Neutrophil (primary cell): Measurements from ENCODE around the gene AKT1S1.
A peak's percentile ranks its signal among the peaks of the same experiment; 100 is the strongest.

Source experiments
- H3K27ac ChIP-seq: fragments of 200-600 bp; sonication (generic); 2 replicates; pipeline ENCODE4 v1.5.1; 2016; ENCODE audit warnings: mild to moderate bottlenecking, moderate library complexity
- H3K27me3 ChIP-seq: fragments of 200-600 bp; sonication (generic); 2 replicates; pipeline ENCODE4 v1.6.0; 2016; ENCODE audit warnings: mild to moderate bottlenecking
- H3K36me3 ChIP-seq: fragments of 200-600 bp; sonication (generic); 2 replicates; pipeline ENCODE4 v1.5.1; 2017
- H3K4me1 ChIP-seq, 2 experiments: fragments of 200-600 bp in 1 of 2; sonication (generic) in 1 of 2; 1 replicate in 1 of 2; 2 replicates in 1 of 2; pipeline versions ENCODE4 v1.5.1 to v1.6.1; 2013 to 2016; ENCODE audit warnings: low read depth in 1 of 2, low read length in 1 of 2, mild to moderate bottlenecking in 1 of 2, moderate library complexity in 1 of 2; ENCODE audit not compliant: control insufficient read depth in 1 of 2, insufficient read depth in 1 of 2
- H3K4me3 ChIP-seq, 2 experiments: fragments of 200-600 bp in 1 of 2; sonication (generic) in 1 of 2; 1 replicate in 1 of 2; 2 replicates in 1 of 2; pipeline ENCODE4 v1.5.1; 2013 to 2016; ENCODE audit warnings: low read depth in 1 of 2, low read length in 1 of 2, mild to moderate bottlenecking in 1 of 2, moderate library complexity in 1 of 2
- H3K9me3 ChIP-seq: fragments of 200-600 bp; sonication (generic); 2 replicates; pipeline ENCODE4 v1.5.1; 2016
- CTCF ChIP-seq: fragments of 200-600 bp; sonication (generic); IDR thresholded peaks from 2 replicates; pipeline ENCODE4 v1.5.1; 2016; ENCODE audit warnings: antibody characterized with exemption

AKT1S1 gene

DNA sequence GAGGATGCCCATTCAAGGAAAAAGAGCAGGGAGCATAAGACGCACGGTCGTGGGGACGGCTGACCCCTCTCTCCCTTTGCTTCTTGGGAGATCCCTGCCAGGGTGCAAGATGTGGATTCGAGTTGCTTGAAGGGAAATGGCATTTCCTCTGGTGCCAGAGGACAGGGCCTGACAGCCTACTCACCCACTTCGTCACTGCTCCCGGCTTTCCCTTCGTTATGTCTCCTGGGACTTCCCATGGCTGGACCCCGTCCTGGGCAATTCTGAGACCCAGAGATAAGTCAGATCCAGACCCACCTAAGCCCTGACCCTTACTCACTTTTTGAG is 1.6 kb upstream of the AKT1S1 start:
- Histone ChIP-seq H3K4me3 (no peak overlapping the region), H3K9me3 (no peaks in the 10 kb centered on the region), H3K27ac (peak overlapping the region; percentile 95), H3K27me3 (no peaks in the 10 kb centered on the region), H3K36me3 (peaks cover 37% of the 10 kb centered on the region), H3K4me1 (peaks cover 21 to 23% of the 10 kb centered on the region in 2 experiments)
- no peak for TF ChIP-seq CTCF

DNA sequence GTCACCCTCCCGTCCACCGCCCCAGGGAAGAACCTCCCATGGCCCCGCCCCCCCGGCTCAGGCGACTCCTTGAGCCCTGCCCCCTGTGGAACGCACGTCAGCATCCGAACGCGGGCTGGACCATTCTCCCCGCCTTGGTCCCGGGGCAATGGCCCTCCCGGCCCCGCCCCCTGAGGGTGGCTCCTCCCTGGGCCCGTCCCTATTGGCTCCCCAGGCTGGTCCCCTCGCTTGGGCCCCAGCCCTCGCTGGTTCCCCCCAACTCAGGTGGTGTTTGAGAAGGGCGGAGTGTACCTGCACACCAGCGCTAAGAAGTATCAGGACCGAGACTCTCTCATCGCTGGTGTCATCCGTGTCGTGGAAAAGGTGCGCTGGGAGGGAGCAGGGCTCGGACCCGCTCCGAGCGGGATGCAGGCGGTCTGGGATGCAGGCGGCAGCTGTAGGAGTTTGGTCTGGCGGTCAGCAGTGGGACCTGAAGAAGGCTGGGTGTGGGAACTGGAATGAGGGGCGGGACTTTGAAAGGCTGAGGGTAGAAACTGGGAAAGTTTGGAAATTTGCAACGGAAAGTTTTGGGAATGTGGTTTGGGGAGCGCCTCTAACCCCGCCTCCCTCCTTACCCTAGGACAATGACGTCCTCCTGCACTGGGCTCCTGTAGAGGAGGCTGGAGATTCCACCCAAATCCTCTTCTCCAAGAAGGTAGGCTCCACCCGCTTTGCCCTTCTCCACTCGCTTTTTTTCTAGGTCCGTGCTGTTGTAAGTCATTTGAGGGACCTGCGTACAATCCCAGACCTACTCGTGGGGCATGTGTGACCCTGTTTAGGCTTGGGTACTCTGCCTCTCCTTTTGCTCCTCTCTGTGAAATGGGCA is 956 bp upstream of the AKT1S1 start:
- H3K27ac ChIP-seq, result peak overlapping the region; percentile 95
- H3K4me3 ChIP-seq, result peak overlapping the region; percentile 99
- H3K4me1 ChIP-seq, result peaks cover 21 to 23% of the 10 kb centered on the region in 2 experiments
- no peaks in the 10 kb centered on the region for H3K9me3 ChIP-seq
- peaks cover 31% of the 10 kb centered on the region for H3K36me3 ChIP-seq
- TF ChIP-seq CTCF, result no peak
- no peaks in the 10 kb centered on the region for H3K27me3 ChIP-seq

DNA sequence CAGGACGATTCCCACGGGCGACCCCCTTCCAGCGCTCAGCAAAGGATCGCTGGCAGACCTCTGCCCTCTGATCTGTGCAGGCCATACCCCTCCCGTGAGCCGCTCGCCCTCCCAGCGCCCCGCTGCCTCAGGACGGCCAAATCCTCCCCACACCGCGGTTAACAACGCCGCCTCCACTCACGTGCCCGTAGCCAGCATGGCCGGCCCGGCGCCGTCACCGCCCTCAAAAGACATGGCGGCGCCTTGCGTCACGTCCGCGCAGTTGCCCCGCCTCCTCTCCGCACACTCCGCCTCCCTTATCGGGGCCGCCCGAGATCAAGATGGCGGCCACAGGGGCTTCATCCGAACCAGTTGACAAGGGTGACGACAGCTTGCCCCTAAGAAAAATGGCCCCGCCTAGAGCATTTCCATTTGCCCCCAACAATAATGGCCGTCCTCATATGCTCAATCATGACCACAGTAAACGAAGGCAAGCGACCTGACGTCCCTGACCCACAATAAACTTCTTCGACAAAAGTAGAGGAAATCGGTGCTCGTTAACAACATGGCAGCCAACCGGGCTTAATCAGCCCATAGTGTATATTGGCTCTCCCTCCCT is 634 bp downstream of the AKT1S1 start:
- H3K4me3 ChIP-seq, result peak overlapping the region; percentile 99
- peak overlapping the region; percentile 95 for H3K27ac ChIP-seq
- no peaks in the 10 kb centered on the region for H3K27me3 ChIP-seq
- H3K9me3 ChIP-seq, result no peaks in the 10 kb centered on the region
- H3K4me1 ChIP-seq, result peaks cover 21 to 23% of the 10 kb centered on the region in 2 experiments
- H3K36me3 ChIP-seq, result peaks cover 15% of the 10 kb centered on the region
- no peak for TF ChIP-seq CTCF

GRCh38 chr19:49875857-49876421 is 1.2 kb downstream of the AKT1S1 start:
- Histone ChIP-seq H3K27me3 (no peaks in the 10 kb centered on the region), H3K4me1 (peaks cover 21 to 24% of the 10 kb centered on the region in 2 experiments), H3K27ac (peak overlapping the region; percentile 95), H3K9me3 (no peaks in the 10 kb centered on the region), H3K36me3 (peaks cover 9% of the 10 kb centered on the region), H3K4me3 (peak overlapping the region; percentile 99)
- TF ChIP-seq CTCF, result no peak

DNA sequence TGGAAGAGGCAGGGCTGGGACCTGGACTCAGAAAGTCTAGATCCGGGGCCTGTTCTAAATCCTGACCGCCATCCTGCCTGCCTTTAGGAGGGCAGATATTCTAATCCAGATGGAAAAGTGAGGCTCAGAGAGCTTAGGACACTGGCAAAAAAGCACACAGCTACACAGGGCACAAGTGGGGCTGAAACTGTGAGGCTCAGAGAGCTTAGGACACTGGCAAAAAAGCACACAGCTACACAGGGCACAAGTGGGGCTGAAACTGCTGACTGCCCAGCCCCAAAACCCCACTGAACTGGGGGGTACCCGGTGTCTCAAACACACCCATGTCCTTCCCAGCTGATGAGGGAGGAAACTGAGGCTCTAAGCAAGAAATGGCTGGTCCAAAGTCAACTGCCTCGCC is 2.0 kb downstream of the AKT1S1 start:
- peak overlapping the region; percentile 95 for H3K27ac ChIP-seq
- H3K4me1 ChIP-seq, result peaks cover 26 to 31% of the 10 kb centered on the region in 2 experiments
- H3K4me3 ChIP-seq, result peak overlapping the region in 1 of 2 experiments; percentile 99
- TF ChIP-seq CTCF, result no peak
- peaks cover 1% of the 10 kb centered on the region for H3K36me3 ChIP-seq
- H3K9me3 ChIP-seq, result no peaks in the 10 kb centered on the region
- H3K27me3 ChIP-seq, result no peaks in the 10 kb centered on the region
